Neural progenitor cell (in vitro differentiated cells): ENCODE measurements around the gene RRP8. TPM values are rescaled to one million over a fixed set of nuclear protein-coding genes. Genes with fewer than 3 reads are reported as not detected.

ENCODE experiments used
- DNase-seq: peaks from one replicate; pipeline ENCODE4 v3.0.0-alpha.2; 2016; ENCODE audit warnings: low spot score
- H2AFZ ChIP-seq: fragments of 200-600 bp; sonication (generic); replicated peaks from 2 replicates; pipeline ENCODE4 v1.6.1; 2016; ENCODE audit warnings: antibody characterized with exemption
- H3F3A ChIP-seq: fragments of 200-600 bp; sonication (generic); 2 replicates; pipeline ENCODE4 v1.6.1; 2016; ENCODE audit warnings: antibody characterized with exemption, low read depth
- H3K27ac ChIP-seq: fragments of 200-600 bp; sonication (generic); 2 replicates; pipeline ENCODE4 v1.5.1; 2016; ENCODE audit warnings: mild to moderate bottlenecking
- H3K27me3 ChIP-seq: fragments of 200-600 bp; sonication (generic); 2 replicates; pipeline ENCODE4 v1.6.1; 2016; ENCODE audit warnings: mild to moderate bottlenecking, moderate library complexity
- H3K36me3 ChIP-seq: fragments of 200-600 bp; sonication (generic); 2 replicates; pipeline ENCODE4 v1.5.1; 2016
- H3K4me1 ChIP-seq: fragments of 200-600 bp; sonication (generic); 2 replicates; pipeline ENCODE4 v1.6.1; 2016; ENCODE audit warnings: mixed run types
- H3K4me2 ChIP-seq: fragments of 200-600 bp; sonication (generic); 2 replicates; pipeline ENCODE4 v1.6.1; 2016
- H3K4me3 ChIP-seq: fragments of 200-600 bp; sonication (generic); 2 replicates; pipeline ENCODE4 v1.5.1; 2016
- H3K79me2 ChIP-seq: fragments of 200-600 bp; sonication (generic); 2 replicates; pipeline ENCODE4 v1.6.1; 2016; ENCODE audit warnings: low read depth
- H3K9ac ChIP-seq: fragments of 200-600 bp; sonication (generic); 2 replicates; pipeline ENCODE4 v1.6.1; 2016
- H3K9me3 ChIP-seq: fragments of 200-600 bp; sonication (generic); 2 replicates; pipeline ENCODE4 v1.5.1; 2016; ENCODE audit warnings: low read depth
- H4K20me1 ChIP-seq: fragments of 200-600 bp; sonication (generic); 2 replicates; pipeline ENCODE4 v1.6.1; 2016; ENCODE audit warnings: low read depth
- H3K27ac Mint-ChIP-seq: 3 replicates; pipeline ENCODE4 v1.8.0; 2021; ENCODE audit warnings: mixed read lengths
- H3K27me3 Mint-ChIP-seq: 2 replicates; pipeline ENCODE4 v1.8.0; 2022; ENCODE audit warnings: low read depth, mild to moderate bottlenecking, inconsistent platforms, moderate library complexity, mixed read lengths; ENCODE audit not compliant: insufficient read depth
- H3K36me3 Mint-ChIP-seq: 3 replicates; pipeline ENCODE4 v1.8.0; 2021; ENCODE audit warnings: mixed read lengths
- H3K4me1 Mint-ChIP-seq: 3 replicates; pipeline ENCODE4 v1.8.0; 2021; ENCODE audit warnings: mixed read lengths
- H3K4me3 Mint-ChIP-seq: 3 replicates; pipeline ENCODE4 v1.8.0; 2021; ENCODE audit warnings: mild to moderate bottlenecking, moderate library complexity, mixed read lengths
- H3K9me3 Mint-ChIP-seq: 3 replicates; pipeline ENCODE4 v1.8.0; 2020; ENCODE audit warnings: mixed read lengths
- EZH2 ChIP-seq: fragments of 200-600 bp; sonication (generic); IDR thresholded peaks from 2 replicates; pipeline ENCODE4 v1.6.1; 2017; ENCODE audit warnings: antibody characterized with exemption, mild to moderate bottlenecking, moderate library complexity
- EZH2phosphoT487 ChIP-seq: fragments of 200-600 bp; sonication (generic); IDR thresholded peaks from 2 replicates; pipeline ENCODE4 v1.6.1; 2017; ENCODE audit warnings: antibody characterized with exemption
- total RNA-seq: library from RNA; depleted of rRNA; stranded (reverse); fragments of >200 nt; gene quantifications from 2 replicates; pipeline ENCODE4 v1.2.3, GENCODE V29; 2015; ENCODE audit warnings: low replicate concordance
- TF ChIP-seq, protein P1 (sequence below): fragments of 200-600 bp; sonication (generic); IDR thresholded peaks from 2 replicates; pipeline ENCODE4 v1.5.1; 2017; ENCODE audit warnings: antibody characterized with exemption, mild to moderate bottlenecking

RRP8 gene
- total RNA-seq, 1 donor from 2014 or later = 16.0 TPM

DNA sequence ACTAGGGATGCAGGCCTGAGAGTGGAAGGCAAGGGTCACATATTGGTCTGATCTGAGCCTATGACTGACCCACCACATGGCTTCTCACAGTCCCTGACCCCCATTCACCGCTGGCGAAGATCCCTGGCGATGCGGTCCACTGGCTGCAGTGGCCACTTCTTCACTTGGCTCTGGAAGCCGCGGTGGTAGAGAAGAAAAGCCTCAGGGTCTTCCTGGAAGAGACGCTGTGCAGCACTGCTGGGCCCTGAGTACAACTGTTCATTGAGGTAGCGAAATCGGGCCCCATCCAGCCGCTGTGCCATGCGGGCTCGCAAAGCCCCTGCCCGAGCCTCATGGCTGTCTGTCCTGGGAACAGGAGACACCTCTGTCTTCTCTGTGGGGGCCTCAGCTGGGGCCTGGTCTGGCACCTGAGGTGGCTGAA is 2.4 kb downstream of the RRP8 start:
- H4K20me1 ChIP-seq = no peaks in the 10 kb centered on the region

GRCh38 chr11:6599881-6600390 is 3.5 kb downstream of the RRP8 start:
- Histone ChIP-seq H3K9me3 (no peaks in the 10 kb centered on the region), H3F3A (peaks cover 22% of the 10 kb centered on the region), H3K4me1 (peaks cover 16% of the 10 kb centered on the region), H3K27ac (no peak overlapping the region), H3K27me3 (no peaks in the 10 kb centered on the region), H3K79me2 (peaks cover 33% of the 10 kb centered on the region), H3K4me2 (no peak overlapping the region), H2AFZ (no peak overlapping the region), H3K4me3 (no peak overlapping the region), H3K36me3 (no peaks in the 10 kb centered on the region), H3K9ac (no peak overlapping the region), H4K20me1 (no peaks in the 10 kb centered on the region)
- DNase-seq = no peak
- H3K36me3 Mint-ChIP-seq = peaks cover 17% of the 10 kb centered on the region
- H3K4me1 Mint-ChIP-seq = peaks cover 9% of the 10 kb centered on the region
- TF ChIP-seq, protein P1, sequence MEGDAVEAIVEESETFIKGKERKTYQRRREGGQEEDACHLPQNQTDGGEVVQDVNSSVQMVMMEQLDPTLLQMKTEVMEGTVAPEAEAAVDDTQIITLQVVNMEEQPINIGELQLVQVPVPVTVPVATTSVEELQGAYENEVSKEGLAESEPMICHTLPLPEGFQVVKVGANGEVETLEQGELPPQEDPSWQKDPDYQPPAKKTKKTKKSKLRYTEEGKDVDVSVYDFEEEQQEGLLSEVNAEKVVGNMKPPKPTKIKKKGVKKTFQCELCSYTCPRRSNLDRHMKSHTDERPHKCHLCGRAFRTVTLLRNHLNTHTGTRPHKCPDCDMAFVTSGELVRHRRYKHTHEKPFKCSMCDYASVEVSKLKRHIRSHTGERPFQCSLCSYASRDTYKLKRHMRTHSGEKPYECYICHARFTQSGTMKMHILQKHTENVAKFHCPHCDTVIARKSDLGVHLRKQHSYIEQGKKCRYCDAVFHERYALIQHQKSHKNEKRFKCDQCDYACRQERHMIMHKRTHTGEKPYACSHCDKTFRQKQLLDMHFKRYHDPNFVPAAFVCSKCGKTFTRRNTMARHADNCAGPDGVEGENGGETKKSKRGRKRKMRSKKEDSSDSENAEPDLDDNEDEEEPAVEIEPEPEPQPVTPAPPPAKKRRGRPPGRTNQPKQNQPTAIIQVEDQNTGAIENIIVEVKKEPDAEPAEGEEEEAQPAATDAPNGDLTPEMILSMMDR = no peak
- TF ChIP-seq EZH2 = no peak
- TF ChIP-seq EZH2phosphoT487 = no peak
- no peaks in the 10 kb centered on the region for H3K9me3 Mint-ChIP-seq
- no peak overlapping the region for H3K27ac Mint-ChIP-seq
- H3K27me3 Mint-ChIP-seq = no peaks in the 10 kb centered on the region
- H3K4me3 Mint-ChIP-seq = no peak overlapping the region

More for the DNA sequence above, 2.4 kb downstream of the RRP8 start:
- no peaks in the 10 kb centered on the region for H3K36me3 ChIP-seq
- H3K4me2 ChIP-seq = no peak overlapping the region
- Mint-ChIP-seq H3K27me3 (no peaks in the 10 kb centered on the region), H3K9me3 (no peaks in the 10 kb centered on the region), H3K36me3 (peaks cover 17% of the 10 kb centered on the region), H3K4me3 (no peak overlapping the region), H3K4me1 (peaks cover 10% of the 10 kb centered on the region), H3K27ac (no peak overlapping the region)
- H3K9ac ChIP-seq = no peak overlapping the region
- H3K4me3 ChIP-seq = no peak overlapping the region
- H3K4me1 ChIP-seq = peaks cover 20% of the 10 kb centered on the region
- H3K27me3 ChIP-seq = no peaks in the 10 kb centered on the region
- peaks cover 44% of the 10 kb centered on the region for H3K79me2 ChIP-seq
- TF ChIP-seq, protein P1 = no peak
- TF ChIP-seq EZH2 (no peak), EZH2phosphoT487 (no peak)
- no peaks in the 10 kb centered on the region for H3K9me3 ChIP-seq
- no peak overlapping the region for H3K27ac ChIP-seq
- H3F3A ChIP-seq = peaks cover 22% of the 10 kb centered on the region
- DNase-seq = no peak
- no peak overlapping the region for H2AFZ ChIP-seq

DNA sequence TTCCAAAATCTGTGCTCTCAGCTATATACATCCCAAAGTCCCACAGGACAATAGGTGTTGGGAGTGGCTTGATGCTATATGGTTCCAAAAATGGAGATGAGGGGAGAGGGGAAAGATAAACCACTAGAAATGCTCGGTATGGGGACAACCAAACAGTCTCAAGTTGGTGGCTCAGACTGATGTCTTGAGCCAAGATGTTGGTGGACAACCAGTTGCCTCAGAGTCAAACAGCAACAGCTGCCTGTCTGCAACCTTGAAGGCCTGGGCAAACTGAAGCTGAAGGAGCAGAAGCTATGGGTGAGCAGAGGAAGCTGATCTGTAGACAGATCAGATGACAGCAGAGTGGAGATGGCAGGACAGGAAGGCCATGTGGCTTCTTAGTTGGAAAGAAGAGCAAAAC is 4.0 kb downstream of the RRP8 start:
- peaks cover 28% of the 10 kb centered on the region for H3K79me2 ChIP-seq
- H3K4me3 ChIP-seq = no peak overlapping the region
- Mint-ChIP-seq H3K36me3 (peaks cover 17% of the 10 kb centered on the region), H3K4me3 (no peak overlapping the region), H3K27me3 (no peaks in the 10 kb centered on the region), H3K9me3 (no peaks in the 10 kb centered on the region), H3K4me1 (peaks cover 9% of the 10 kb centered on the region), H3K27ac (no peak overlapping the region)
- H3F3A ChIP-seq = peaks cover 18% of the 10 kb centered on the region
- TF ChIP-seq EZH2phosphoT487 (no peak), EZH2 (no peak)
- TF ChIP-seq, protein P1 = no peak
- H3K36me3 ChIP-seq = no peaks in the 10 kb centered on the region
- no peak overlapping the region for H3K9ac ChIP-seq
- H3K4me1 ChIP-seq = peaks cover 14% of the 10 kb centered on the region
- H4K20me1 ChIP-seq = no peaks in the 10 kb centered on the region
- H3K27me3 ChIP-seq = no peaks in the 10 kb centered on the region
- no peak overlapping the region for H2AFZ ChIP-seq
- no peaks in the 10 kb centered on the region for H3K9me3 ChIP-seq
- no peak overlapping the region for H3K4me2 ChIP-seq
- no peak for DNase-seq
- H3K27ac ChIP-seq = no peak overlapping the region
